Tibial nerve (tissue), 4 donors: ENCODE results near the gene FRYL.

ENCODE experiments used
- CTCF ChIP-seq, 5 experiments: fragments of 200-600 bp in 3 of 5; fragments of 450-650 bp in 2 of 5; sonication (generic) in 3 of 5; IDR thresholded peaks; one replicate each; pipeline ENCODE4 v1.5.1; 2016 to 2019; ENCODE audit warnings: antibody characterized with exemption in 5 of 5, mild to moderate bottlenecking in 3 of 5, moderate library complexity in 2 of 5
- EP300 ChIP-seq, 2 donors: sonication (generic); formaldehyde crosslinking; IDR thresholded peaks; one replicate each; pipeline ENCODE4 v1.6.1; 2017; ENCODE audit warnings: antibody characterized with exemption in 2 of 2, mild to moderate bottlenecking in 1 of 2
- POLR2A ChIP-seq, 2 donors: fragments of 450-650 bp; IDR thresholded peaks; one replicate each; pipeline ENCODE4 v1.6.1; 2017; ENCODE audit warnings: antibody characterized with exemption in 2 of 2, mild to moderate bottlenecking in 2 of 2, moderate library complexity in 2 of 2

- TF ChIP-seq CTCF (IDR thresholded peaks at IDR 0.05) (no peak), POLR2A (IDR thresholded peaks at IDR 0.05) (no peak), EP300 (IDR thresholded peaks at IDR 0.05) (no peak)
Measured at GRCh38 chr4:48670587-48670986, 109.5 kb downstream of the FRYL start.
